Brain microvascular endothelial cell (primary cell): ENCODE results near the gene POLDIP3.
"Not testable (repeated sequence)": the region's sequence is repeated elsewhere in the genome, so short reads cannot be mapped to it uniquely, and the experiment has no call there.

Experiments used
- DNase-seq: peaks from one replicate; pipeline ENCODE4 v3.0.0-alpha.2; 2020
- H3K27ac ChIP-seq: fragments of 250-450 bp; sonication (Bioruptor Pico); 2 replicates; pipeline ENCODE4 v1.5.1; 2020; ENCODE audit warnings: mild to moderate bottlenecking, moderate library complexity
- H3K27me3 ChIP-seq: fragments of 250-450 bp; sonication (Bioruptor Pico); replicated peaks from 2 replicates; pipeline ENCODE4 v1.5.1; 2020; ENCODE audit warnings: mild to moderate bottlenecking
- H3K36me3 ChIP-seq: fragments of 250-450 bp; sonication (Bioruptor Pico); replicated peaks from 2 replicates; pipeline ENCODE4 v1.5.1; 2020; ENCODE audit warnings: mild to moderate bottlenecking
- H3K4me3 ChIP-seq: 2 replicates; pipeline ENCODE4 v1.5.1; 2011; ENCODE audit warnings: low read depth, mild to moderate bottlenecking, control low read depth, low read length, moderate library complexity
- CTCF ChIP-seq: IDR thresholded peaks from 2 replicates; pipeline ENCODE4 v1.5.1; 2011; ENCODE audit warnings: low read depth, mild to moderate bottlenecking, moderate library complexity, low read length, control low read depth, inconsistent platforms; ENCODE audit errors: missing control alignments
- in situ Hi-C: cut with HindIII; loops from 2 replicates; pipeline ENCODE4 v1.10.0; 2017; ENCODE audit warnings: low sequenced_read_pairs, low pct_ligation_motif_present

Gene POLDIP3

GRCh38 chr22:42560781-42561180 is 53.9 kb downstream of the POLDIP3 start:
- no peak for DNase-seq
- peak; percentile 72 for TF ChIP-seq CTCF
- Histone ChIP-seq H3K4me3 (no peak overlapping the region), H3K27me3 (no peaks in the 10 kb centered on the region), H3K36me3 (no peaks in the 10 kb centered on the region), H3K27ac (no peak overlapping the region)
- in situ Hi-C loops = no loop called here

DNA sequence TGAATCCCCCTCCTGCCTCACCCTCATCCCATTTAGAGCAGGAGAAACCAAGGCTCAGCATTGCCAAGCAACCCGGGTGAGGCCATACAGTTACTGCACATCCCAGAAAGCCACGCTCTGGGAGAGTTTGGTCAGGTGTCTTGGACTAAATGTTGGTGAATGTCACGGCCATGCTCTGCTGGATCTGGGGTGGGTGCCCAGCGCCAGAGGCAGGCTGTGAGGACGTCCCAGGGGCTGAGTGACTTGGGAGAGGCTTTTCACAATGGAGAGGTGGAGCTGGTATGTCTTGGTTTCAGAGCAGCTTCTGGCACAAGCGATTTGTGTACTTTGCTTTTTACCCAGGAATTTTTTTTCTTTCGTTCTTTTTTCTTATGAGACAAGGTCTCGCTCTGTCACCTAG is 54.3 kb downstream of the POLDIP3 start:
- no peak for TF ChIP-seq CTCF
- H3K4me3 ChIP-seq = no peak overlapping the region
- no peak overlapping the region for H3K27ac ChIP-seq
- no peaks in the 10 kb centered on the region for H3K36me3 ChIP-seq
- in situ Hi-C loops = no loop called here
- no peak for DNase-seq
- H3K27me3 ChIP-seq = no peaks in the 10 kb centered on the region

DNA sequence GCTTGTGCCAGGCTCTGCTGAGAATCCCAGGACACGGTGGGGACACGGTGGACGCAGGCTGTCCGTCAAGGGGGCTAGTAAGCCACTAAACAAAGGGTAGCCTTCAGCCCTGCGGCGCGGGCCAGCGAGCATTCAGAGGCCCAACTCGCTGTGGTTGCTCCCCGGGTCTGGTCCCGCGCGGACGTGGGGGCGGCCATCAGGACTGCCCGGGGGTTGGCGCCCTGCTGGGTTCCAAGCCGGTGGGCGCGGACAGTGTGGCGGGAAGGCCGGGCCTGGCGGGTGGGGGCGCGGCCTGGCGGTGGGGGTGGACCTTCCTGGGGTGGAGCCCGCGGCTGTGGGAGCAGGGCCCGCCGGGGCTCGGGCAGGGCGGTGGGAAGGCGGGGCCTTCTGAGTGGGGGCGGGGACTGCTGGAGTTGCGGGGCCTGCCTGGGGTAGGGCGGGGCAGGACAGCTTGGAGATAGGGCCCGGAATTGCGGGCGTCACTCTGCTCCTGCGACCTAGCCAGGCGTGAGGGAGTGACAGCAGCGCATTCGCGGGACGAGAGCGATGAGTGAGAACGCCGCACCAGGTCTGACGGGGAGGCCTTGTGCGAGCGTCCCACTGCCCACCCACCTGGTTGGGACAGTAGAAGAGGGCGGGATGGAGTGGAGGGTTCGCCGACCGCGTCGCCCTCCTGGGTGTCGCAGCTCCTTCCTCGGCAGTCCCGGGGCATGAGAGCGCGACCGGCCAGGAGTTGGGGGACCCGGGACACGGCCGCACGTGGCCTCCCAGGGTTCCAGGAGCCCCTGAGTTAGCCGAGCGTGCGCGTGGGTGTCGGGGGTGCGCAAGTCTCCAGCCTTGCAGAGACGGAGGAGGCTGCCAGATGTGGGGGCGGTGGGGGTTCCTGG is 61.0 kb downstream of the POLDIP3 start, which contains the start of gene SERHL2:
Gene SERHL2, plus strand, starts transcription at position 482 of the 887 bp plus-strand sequence. Its CDS starts 65 bp downstream, at position 547.
- in situ Hi-C loops = no loop called here
- DNase-seq = peak; percentile 60
- Histone ChIP-seq H3K27ac (no peak within 1 kb of the TSS), H3K4me3 (peak within 1 kb of the TSS; percentile 63), H3K27me3 (no peaks in the 10 kb centered on the region), H3K36me3 (no peaks in the 10 kb centered on the region)
- no peak for TF ChIP-seq CTCF

- H3K4me3 ChIP-seq, in situ Hi-C loops, H3K36me3 ChIP-seq, H3K27ac ChIP-seq, DNase-seq, H3K27me3 ChIP-seq: not testable (repeated sequence)
Observed at GRCh38 chr22:42552294-42552647, 62.4 kb downstream of the POLDIP3 start.

GRCh38 chr22:42549331-42550060 is 65.2 kb downstream of the POLDIP3 start:
- Histone ChIP-seq H3K36me3 (no peaks in the 10 kb centered on the region), H3K4me3 (no peak overlapping the region), H3K27me3 (no peaks in the 10 kb centered on the region), H3K27ac (no peak overlapping the region)
- DNase-seq = no peak
- in situ Hi-C loops = no loop called here
- TF ChIP-seq CTCF = no peak

- DNase-seq = no peak
- TF ChIP-seq CTCF = no peak
- no peaks in the 10 kb centered on the region for H3K27me3 ChIP-seq
- no peak overlapping the region for H3K4me3 ChIP-seq
- no peaks in the 10 kb centered on the region for H3K36me3 ChIP-seq
- in situ Hi-C loops = no loop called here
- H3K27ac ChIP-seq = no peak overlapping the region
Observed at GRCh38 chr22:42548597-42549330, 65.9 kb downstream of the POLDIP3 start.

GRCh38 chr22:42548126-42548525 is 66.6 kb downstream of the POLDIP3 start:
- H3K36me3 ChIP-seq, H3K4me3 ChIP-seq, in situ Hi-C loops: not testable (repeated sequence)

More at GRCh38 chr22:42548126-42548525, 66.6 kb downstream of the POLDIP3 start:
- DNase-seq, H3K27ac ChIP-seq, H3K27me3 ChIP-seq: not testable (repeated sequence)
